Measurements from ENCODE around the gene ATP6V0C.
"Not testable (repeated sequence)": the region's sequence is repeated elsewhere in the genome, so short reads cannot be mapped to it uniquely, and the experiment has no call there.

The ATP6V0C gene

DNA sequence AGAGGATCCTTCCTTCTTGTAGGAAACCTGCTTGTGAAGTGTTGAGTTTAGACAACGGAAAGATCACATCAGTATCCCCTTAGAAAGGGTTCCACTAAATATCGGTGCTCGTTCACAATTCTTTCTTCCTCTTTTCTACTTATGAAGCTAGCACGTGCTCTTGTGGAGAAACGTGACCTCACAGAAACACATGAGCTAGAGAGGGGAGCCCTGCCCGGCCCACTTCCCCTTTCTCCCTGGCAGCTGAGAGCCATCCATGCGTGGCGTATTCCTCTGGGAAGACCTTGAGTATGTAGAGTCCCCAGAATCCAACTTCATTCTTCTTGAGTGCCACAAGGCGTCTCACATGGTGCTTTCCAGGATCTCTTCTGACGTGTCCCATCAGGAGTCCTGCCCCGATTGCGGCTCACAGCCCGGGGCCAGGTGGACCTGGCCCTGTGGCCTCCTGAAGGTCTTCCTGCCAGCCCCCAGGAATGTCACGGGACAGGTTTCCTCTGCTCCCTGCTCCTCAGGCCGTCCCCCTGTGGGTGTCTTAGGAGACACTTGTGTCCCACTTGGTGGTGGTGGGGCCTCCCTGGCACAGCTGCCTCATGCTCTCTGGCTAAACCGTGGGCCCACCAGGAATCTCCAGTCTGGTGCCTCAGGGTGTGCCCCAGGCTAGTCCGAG lies 46.5 kb downstream of the ATP6V0C start:
- not testable (repeated sequence) for DNase-seq

GRCh38 chr16:2560798-2561133 lies 47.0 kb downstream of the ATP6V0C start:
- not testable (repeated sequence) for DNase-seq

- DNase-seq, result not testable (repeated sequence)
Observed at GRCh38 chr16:2567506-2567905, 53.8 kb downstream of the ATP6V0C start.

DNA sequence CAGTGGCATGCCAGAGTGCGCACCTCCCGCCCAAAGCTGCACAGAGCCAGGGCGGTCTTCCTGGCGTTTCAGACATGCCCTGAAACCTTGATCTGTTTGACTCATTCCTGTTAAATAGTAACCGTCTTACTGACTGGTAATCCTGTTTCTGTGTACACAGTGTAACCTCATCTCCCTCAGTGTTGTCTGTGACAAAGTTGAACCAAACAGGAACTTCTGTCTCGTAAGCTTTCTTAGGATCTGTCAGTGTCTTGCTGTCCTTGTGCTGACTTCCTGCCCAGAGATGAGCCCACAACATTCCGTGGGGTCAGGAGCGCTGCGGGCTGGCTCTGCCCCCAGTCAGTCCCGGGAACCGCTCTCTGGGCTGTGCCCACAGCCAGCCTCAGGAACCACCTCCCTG lies 54.8 kb downstream of the ATP6V0C start:
- not testable (repeated sequence) for DNase-seq
